H9 (cell line): Measurements from ENCODE around the gene MYEF2. TPM values are rescaled to one million over a fixed set of nuclear protein-coding genes. Genes with fewer than 3 reads are reported as not detected.

Source experiments
- DNase-seq: peaks from one replicate; pipeline ENCODE4 v3.0.0-alpha.2; 2017
- H2AFZ ChIP-seq: one replicate; pipeline ENCODE4 v1.6.1; 2013; ENCODE audit warnings: mild to moderate bottlenecking, low read length, control low read depth, moderate library complexity
- H2AK5ac ChIP-seq: 2 replicates; pipeline ENCODE4 v1.6.1; 2013; ENCODE audit warnings: low read length, control low read depth, mixed read lengths; ENCODE audit not compliant: insufficient read length
- H2BK120ac ChIP-seq: one replicate; pipeline ENCODE4 v1.6.1; 2013; ENCODE audit warnings: low read depth, mild to moderate bottlenecking, low read length, control low read depth, inconsistent platforms; ENCODE audit not compliant: poor library complexity, severe bottlenecking
- H2BK12ac ChIP-seq: 2 replicates; pipeline ENCODE4 v1.6.1; 2013; ENCODE audit warnings: low read length, control low read depth, mixed read lengths, low read depth; ENCODE audit not compliant: insufficient read length
- H2BK15ac ChIP-seq: 2 replicates; pipeline ENCODE4 v1.6.1; 2013; ENCODE audit warnings: low read depth, low read length, control low read depth
- H2BK20ac ChIP-seq: one replicate; pipeline ENCODE4 v1.6.1; 2013; ENCODE audit warnings: low read depth, mild to moderate bottlenecking, low read length, control low read depth, inconsistent platforms; ENCODE audit not compliant: poor library complexity, severe bottlenecking
- H2BK5ac ChIP-seq: 2 replicates; pipeline ENCODE4 v1.6.1; 2013; ENCODE audit warnings: low read length, control low read depth, mixed read lengths; ENCODE audit not compliant: insufficient read length
- H3K14ac ChIP-seq: 2 replicates; pipeline ENCODE4 v1.6.1; 2013; ENCODE audit warnings: low read length, control low read depth; ENCODE audit not compliant: insufficient read depth
- H3K18ac ChIP-seq: 2 replicates; pipeline ENCODE4 v1.6.1; 2013; ENCODE audit warnings: low read depth, mild to moderate bottlenecking, mixed read lengths, low read length, control low read depth; ENCODE audit not compliant: insufficient read length
- H3K23ac ChIP-seq: 2 replicates; pipeline ENCODE4 v1.6.1; 2013; ENCODE audit warnings: low read length, control low read depth, mixed read lengths, low read depth; ENCODE audit not compliant: insufficient read length
- H3K23me2 ChIP-seq: 2 replicates; pipeline ENCODE4 v1.6.1; 2013; ENCODE audit warnings: low read depth, mild to moderate bottlenecking, mixed read lengths, low read length, control low read depth; ENCODE audit not compliant: insufficient read length, poor library complexity, severe bottlenecking
- H3K27ac ChIP-seq: 2 replicates; pipeline ENCODE4 v1.5.1; 2013; ENCODE audit warnings: low read length, control low read depth, mixed read lengths, low read depth; ENCODE audit not compliant: insufficient read length
- H3K27me3 ChIP-seq: 2 replicates; pipeline ENCODE4 v1.6.1; 2013; ENCODE audit warnings: low read length, control low read depth, inconsistent platforms; ENCODE audit not compliant: insufficient read depth
- H3K4ac ChIP-seq: 2 replicates; pipeline ENCODE4 v1.6.1; 2013; ENCODE audit warnings: low read depth, mild to moderate bottlenecking, control low read depth, inconsistent platforms, low read length, moderate library complexity
- H3K4me1 ChIP-seq: 2 replicates; pipeline ENCODE4 v1.6.1; 2013; ENCODE audit warnings: low read length, control low read depth, inconsistent platforms; ENCODE audit not compliant: insufficient read depth
- H3K4me2 ChIP-seq: 2 replicates; pipeline ENCODE4 v1.6.1; 2013; ENCODE audit warnings: low read length, control low read depth, mixed read lengths; ENCODE audit not compliant: insufficient read length, insufficient read depth
- H3K56ac ChIP-seq: 2 replicates; pipeline ENCODE4 v1.6.1; 2013; ENCODE audit warnings: low read depth, mild to moderate bottlenecking, mixed read lengths, low read length, control low read depth; ENCODE audit not compliant: insufficient read length
- H3K79me1 ChIP-seq: 2 replicates; pipeline ENCODE4 v1.6.1; 2013; ENCODE audit warnings: low read depth, mild to moderate bottlenecking, moderate library complexity, low read length, control low read depth, inconsistent platforms; ENCODE audit not compliant: insufficient read depth, poor library complexity, severe bottlenecking
- H3K79me2 ChIP-seq: 2 replicates; pipeline ENCODE4 v1.6.1; 2013; ENCODE audit warnings: low read length, control low read depth, inconsistent platforms; ENCODE audit not compliant: insufficient read depth
- H3K9ac ChIP-seq: 2 replicates; pipeline ENCODE4 v1.6.1; 2013; ENCODE audit warnings: low read length, control low read depth, mixed read lengths; ENCODE audit not compliant: insufficient read length; ENCODE audit errors: extremely low read depth
- H3K9me3 ChIP-seq: one replicate; pipeline ENCODE4 v1.6.1; 2013; ENCODE audit warnings: low read depth, low read length, inconsistent platforms; ENCODE audit not compliant: control insufficient read depth
- H3T11ph ChIP-seq: one replicate; pipeline ENCODE4 v1.6.1; 2013; ENCODE audit warnings: mild to moderate bottlenecking, low read length, control low read depth, inconsistent platforms
- H4K20me1 ChIP-seq: one replicate; pipeline ENCODE4 v1.6.1; 2013; ENCODE audit not compliant: control insufficient read depth, insufficient read length, insufficient read depth
- H4K5ac ChIP-seq: 2 replicates; pipeline ENCODE4 v1.6.1; 2013; ENCODE audit warnings: low read depth, mild to moderate bottlenecking, mixed read lengths, low read length, control low read depth; ENCODE audit not compliant: insufficient read length
- H4K8ac ChIP-seq: replicated peaks from 2 replicates; pipeline ENCODE4 v1.6.1; 2013; ENCODE audit warnings: low read length, control low read depth, mixed read lengths, low read depth; ENCODE audit not compliant: insufficient read length
- H4K91ac ChIP-seq: 2 replicates; pipeline ENCODE4 v1.6.1; 2013; ENCODE audit warnings: low read depth, mild to moderate bottlenecking, moderate library complexity, mixed read lengths, low read length, control low read depth; ENCODE audit not compliant: insufficient read length
- H3K27ac Mint-ChIP-seq, 3 experiments: 2 replicates in 2 of 3; 3 replicates in 1 of 3; pipeline ENCODE4 v1.8.0; 2020 to 2021; ENCODE audit warnings: mixed read lengths in 3 of 3, mild to moderate bottlenecking in 1 of 3, moderate library complexity in 1 of 3
- H3K27me3 Mint-ChIP-seq: 2 replicates; pipeline ENCODE4 v1.8.0; 2021; ENCODE audit warnings: low read depth, mild to moderate bottlenecking, moderate library complexity, mixed read lengths
- H3K36me3 Mint-ChIP-seq, 3 experiments: 2 replicates in 2 of 3; 3 replicates in 1 of 3; pipeline ENCODE4 v1.8.0; 2020 to 2021; ENCODE audit warnings: low read depth in 3 of 3, mixed read lengths in 3 of 3; ENCODE audit not compliant: insufficient read depth in 1 of 3
- H3K4me1 Mint-ChIP-seq, 2 experiments: 2 replicates each; pipeline ENCODE4 v1.8.0; 2020; ENCODE audit warnings: mixed read lengths in 2 of 2
- H3K4me3 Mint-ChIP-seq, 2 experiments: 2 replicates in 1 of 2; 3 replicates in 1 of 2; pipeline ENCODE4 v1.8.0; 2020 to 2021; ENCODE audit warnings: mild to moderate bottlenecking in 2 of 2, mixed read lengths in 2 of 2, moderate library complexity in 1 of 2
- H3K9me3 Mint-ChIP-seq, 2 experiments: 2 replicates in 1 of 2; 3 replicates in 1 of 2; pipeline ENCODE4 v1.8.0; 2020; ENCODE audit warnings: mild to moderate bottlenecking in 2 of 2, mixed read lengths in 2 of 2, moderate library complexity in 1 of 2
- CTCF ChIP-seq: fragments of 200-600 bp; sonication (generic); conservative IDR thresholded peaks from 3 replicates; pipeline ENCODE4 v1.8.0; 2021; ENCODE audit warnings: antibody characterized with exemption, mild to moderate bottlenecking
- WGBS: extraction: QIAGEN DNeasy Blood & Tissue Kit; methylation state at CpG from one replicate; pipeline ENCODE4 v1.1.7; 2013; ENCODE audit warnings: missing lambda C conversion rate, low lambda C conversion rate, mixed read lengths; ENCODE audit not compliant: insufficient read length; ENCODE audit errors: extremely low coverage; 5-methylcytosine and 5-hydroxymethylcytosine counted together
- total RNA-seq: library from RNA; stranded (reverse); gene quantifications from 2 replicates; pipeline ENCODE4 v1.2.1, GENCODE V29; 2021

Gene MYEF2
- total RNA-seq, 1 experiment from 2014 or later: 85.2 TPM

GRCh38 chr15:48202068-48202467 lies 24.0 kb upstream of the MYEF2 start:
- Histone ChIP-seq H2BK120ac (no peak overlapping the region), H3K79me2 (no peaks in the 10 kb centered on the region), H2BK20ac (no peak overlapping the region), H3K23me2 (no peaks in the 10 kb centered on the region), H3K14ac (no peak overlapping the region), H2BK5ac (no peak overlapping the region), H3K56ac (no peak overlapping the region), H4K91ac (no peak overlapping the region), H3K23ac (no peak overlapping the region), H2AK5ac (no peak overlapping the region), H3K27ac (no peak overlapping the region), H3T11ph (no peak overlapping the region), H4K5ac (no peak overlapping the region), H3K79me1 (no peaks in the 10 kb centered on the region), H4K8ac (no peak overlapping the region), H3K18ac (no peak overlapping the region), H3K9ac (no peak overlapping the region), H4K20me1 (no peaks in the 10 kb centered on the region), H2BK15ac (no peak overlapping the region), H3K9me3 (no peaks in the 10 kb centered on the region), H3K4ac (no peak overlapping the region), H3K4me1 (no peaks in the 10 kb centered on the region), H3K27me3 (no peaks in the 10 kb centered on the region), H3K4me2 (no peak overlapping the region), H2AFZ (no peak overlapping the region), H2BK12ac (no peak overlapping the region)
- no peak for DNase-seq
- no peaks in the 10 kb centered on the region for H3K36me3 Mint-ChIP-seq
- H3K27ac Mint-ChIP-seq: no peak overlapping the region
- no peaks in the 10 kb centered on the region for H3K27me3 Mint-ChIP-seq
- no CpG with 5 or more reads among the region's 1 CpG for WGBS
- H3K9me3 Mint-ChIP-seq: no peaks in the 10 kb centered on the region
- no peak overlapping the region for H3K4me3 Mint-ChIP-seq
- TF ChIP-seq CTCF: no peak
- peaks cover 11 to 12% of the 10 kb centered on the region in 2 experiments for H3K4me1 Mint-ChIP-seq
